GM21619 (cell line): ENCODE data around the gene DNAJA1.

Source experiments
- ATAC-seq: cut with Tn5 transposase; IDR thresholded peaks from one replicate; pipeline ENCODE4 v1.9.1; 2021; ENCODE audit not compliant: unreplicated experiment

Gene DNAJA1

DNA sequence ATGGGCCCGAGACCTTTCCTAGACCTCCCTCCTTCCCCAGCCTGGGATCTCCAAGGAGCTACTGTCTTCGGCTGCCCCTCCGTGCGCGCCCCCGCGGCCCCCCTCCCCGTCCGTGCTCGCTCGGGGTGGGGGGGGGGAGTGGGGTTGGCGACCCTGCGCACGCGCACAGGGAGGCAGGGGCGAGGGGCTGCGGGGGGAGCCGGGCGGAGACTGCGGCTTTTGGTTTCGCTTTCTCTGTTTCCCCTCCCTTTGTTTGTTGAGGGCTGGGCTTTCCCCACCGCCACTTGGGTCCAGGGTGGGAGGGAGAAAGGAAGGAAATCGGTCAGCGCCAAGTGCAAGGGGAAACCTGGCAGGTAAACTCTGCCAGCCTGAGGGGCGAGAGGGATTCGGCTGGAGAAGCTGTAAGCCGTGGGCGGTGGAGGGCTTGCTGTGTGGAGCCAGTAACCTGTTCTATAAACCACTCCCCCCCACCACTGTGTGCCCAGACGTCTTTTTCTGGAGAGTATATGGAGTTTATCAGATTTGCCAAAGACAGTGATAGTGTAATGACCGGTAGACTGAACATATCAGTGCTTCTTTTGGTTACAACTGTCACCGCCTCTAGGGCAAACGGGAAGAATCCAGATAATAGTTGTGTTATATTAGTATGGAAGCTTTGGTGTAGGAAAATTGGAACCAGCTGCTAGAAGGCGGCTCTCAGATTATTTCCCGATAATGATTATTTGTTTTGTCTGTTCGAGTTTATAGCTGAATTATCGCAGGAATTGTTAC is 684 bp downstream of the DNAJA1 start:
- ATAC-seq: peak; percentile 39

- no peak for ATAC-seq
Measured at GRCh38 chr9:33029231-33029786, 4.2 kb downstream of the DNAJA1 start.

- no peak for ATAC-seq
Measured at GRCh38 chr9:33030285-33030684, 5.2 kb downstream of the DNAJA1 start.

DNA sequence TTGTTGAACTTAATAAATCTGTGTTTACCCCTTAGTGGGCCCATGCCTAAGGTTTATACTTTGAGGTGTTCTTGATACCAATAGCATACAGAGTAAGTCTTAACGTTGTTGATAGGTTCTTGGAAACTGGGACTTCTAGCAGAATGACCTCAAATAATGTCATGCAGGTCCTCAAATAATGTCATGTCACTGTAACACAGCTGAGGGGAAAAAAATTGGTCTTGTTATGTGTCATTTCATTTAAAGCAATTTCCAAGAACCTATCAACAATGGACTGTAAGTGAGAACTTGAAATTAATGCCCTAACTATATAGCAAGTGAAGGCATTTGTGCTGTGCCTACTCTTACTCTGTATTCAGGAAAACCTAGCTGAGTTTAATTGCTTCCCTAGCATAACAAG is 7.2 kb downstream of the DNAJA1 start:
- no peak for ATAC-seq

GRCh38 chr9:33032865-33033264 is 7.8 kb downstream of the DNAJA1 start:
- no peak for ATAC-seq

DNA sequence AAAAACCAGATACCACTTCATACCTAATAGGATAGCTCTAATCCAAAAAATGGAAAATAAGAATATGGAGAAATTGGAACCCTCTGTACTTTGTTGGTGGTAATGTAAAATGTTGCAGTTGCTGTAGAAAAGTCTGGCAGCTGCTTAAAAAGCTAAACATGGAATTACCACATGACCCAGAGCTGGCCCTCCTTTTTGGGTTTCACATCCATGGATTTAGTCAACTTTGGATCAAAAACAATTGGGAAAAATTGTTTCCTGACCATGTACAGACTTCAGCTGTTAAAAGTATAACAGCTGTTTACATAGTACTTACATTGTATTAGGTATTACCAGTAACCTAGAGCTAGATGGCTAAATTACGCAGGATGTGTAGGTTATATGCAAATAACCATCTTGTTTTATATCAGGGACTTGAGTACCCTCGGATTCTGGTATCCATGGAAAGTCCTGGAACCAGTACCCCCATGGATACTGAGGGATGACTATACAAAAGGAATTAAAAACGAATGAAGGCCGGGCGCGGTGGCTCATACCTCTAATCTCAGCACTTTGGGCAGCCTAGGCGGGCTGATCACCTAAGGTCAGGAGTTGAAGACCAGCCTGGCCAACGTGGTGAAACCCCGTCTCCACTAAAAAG is 15.8 kb downstream of the DNAJA1 start:
- no peak for ATAC-seq

DNA sequence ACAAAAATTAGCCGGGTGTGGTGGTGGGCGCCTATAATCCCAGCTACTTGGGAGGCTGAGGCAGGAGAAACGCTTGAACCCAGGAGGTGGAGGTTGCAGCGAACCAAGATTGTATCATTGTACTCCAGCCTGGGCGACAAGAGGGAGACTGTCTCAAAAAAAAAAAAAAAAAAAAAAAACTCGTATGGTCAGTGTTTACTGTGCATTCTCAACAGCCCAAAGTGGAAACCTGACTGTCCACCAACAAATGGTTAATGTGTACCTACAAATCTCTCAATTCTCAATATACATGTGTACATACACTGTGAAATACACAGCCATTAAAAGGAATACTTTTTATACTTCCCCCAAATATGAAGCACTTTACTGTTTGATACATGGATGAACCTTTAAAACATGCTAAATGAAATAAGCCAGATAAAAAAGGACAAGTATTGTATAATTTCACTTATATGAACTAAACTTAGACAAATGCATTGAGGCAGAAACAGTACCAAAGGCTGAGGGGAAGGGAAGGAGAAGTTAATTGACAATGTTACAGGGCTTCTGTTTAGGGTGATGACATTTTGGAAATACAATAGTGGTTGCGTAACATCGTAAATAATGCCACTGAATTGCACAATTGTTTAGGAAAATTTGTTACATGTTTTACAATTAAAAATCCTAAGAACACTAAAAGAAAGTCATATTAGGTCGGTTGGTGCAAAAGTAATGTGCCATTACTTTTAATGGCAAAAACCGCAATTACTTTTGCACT is 16.5 kb downstream of the DNAJA1 start:
- ATAC-seq: no peak

- no peak for ATAC-seq
Measured at GRCh38 chr9:33042473-33042872, 17.4 kb downstream of the DNAJA1 start.

- peak; percentile 1 for ATAC-seq
Measured at GRCh38 chr9:33043671-33044070, 18.6 kb downstream of the DNAJA1 start.

DNA sequence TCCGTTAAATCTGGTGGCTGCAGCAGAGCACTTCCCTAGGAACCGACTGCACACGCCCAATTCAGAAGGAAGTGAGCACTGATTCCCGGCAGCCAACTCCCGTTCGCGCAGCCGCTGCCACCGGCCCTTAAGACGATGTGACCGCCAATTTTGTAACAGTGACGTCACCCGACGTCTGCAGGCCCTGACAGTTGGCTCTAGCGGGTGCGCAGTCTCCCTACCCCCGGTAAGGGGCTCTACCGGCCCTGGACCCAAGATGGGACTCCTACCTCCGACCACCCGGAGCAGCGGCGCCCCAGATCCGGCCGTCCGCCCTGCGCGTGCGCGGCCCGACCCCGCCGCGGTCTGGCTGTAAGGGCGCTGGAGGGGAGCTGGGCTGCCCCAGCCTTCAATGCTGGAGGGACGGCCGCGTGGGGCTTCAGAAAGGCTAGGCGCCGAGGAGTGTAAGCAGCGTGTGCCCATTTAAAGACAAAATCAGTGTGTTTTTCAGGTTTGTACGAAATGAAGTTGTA is 19.1 kb downstream of the DNAJA1 start:
- peak; percentile 73 for ATAC-seq

DNA sequence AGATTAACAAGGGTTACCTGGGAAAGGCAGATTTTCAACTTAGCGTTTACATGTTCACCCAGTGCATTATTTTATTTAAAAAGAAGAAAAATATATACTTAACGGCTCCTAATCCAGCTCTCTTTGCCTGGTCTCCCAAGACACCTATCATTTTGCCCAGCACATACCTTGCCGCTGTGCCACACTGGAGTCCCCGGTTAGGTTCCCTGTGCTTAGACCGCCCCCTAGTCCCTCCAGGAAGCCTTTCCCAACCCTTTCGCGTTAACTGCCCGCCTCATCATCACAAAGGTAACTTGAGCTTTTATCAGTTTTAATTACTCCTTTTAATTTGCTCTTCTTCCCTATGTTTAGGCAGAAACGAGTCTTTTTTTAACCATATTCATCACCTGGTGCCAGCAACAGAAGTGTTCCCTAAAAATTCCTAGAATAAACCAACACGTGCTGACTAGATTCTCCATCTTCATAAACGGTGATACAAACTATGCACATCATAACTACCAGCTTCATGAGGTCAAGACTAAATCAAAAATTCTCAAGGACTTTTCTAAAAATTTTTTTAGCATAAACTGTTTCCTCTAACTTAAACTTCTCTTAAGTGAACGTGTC is 19.7 kb downstream of the DNAJA1 start:
- ATAC-seq: no peak

DNA sequence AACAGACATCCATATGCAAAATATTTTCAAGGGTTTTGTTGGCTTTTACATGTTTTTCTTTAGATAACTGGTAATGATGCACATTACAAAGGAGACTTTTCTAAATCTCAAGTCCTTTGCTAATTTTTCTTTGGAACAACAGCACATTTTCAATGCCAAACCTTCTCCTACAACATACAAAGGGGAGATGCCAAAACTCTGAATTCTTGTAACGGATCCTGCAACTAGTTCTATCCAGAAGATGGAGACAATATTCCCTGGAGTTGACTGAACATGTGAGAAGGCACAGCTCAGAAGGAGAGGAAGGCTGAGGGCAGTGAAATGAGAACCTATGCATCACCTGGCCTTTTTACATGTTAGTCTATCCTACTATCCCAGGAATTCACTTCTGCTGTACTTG is 21.0 kb downstream of the DNAJA1 start:
- ATAC-seq: no peak

- ATAC-seq: no peak
Measured at GRCh38 chr9:33048054-33048465, 23.0 kb downstream of the DNAJA1 start.

- peak; percentile 90 for ATAC-seq
Measured at GRCh38 chr9:33049680-33050361, 24.7 kb downstream of the DNAJA1 start.

DNA sequence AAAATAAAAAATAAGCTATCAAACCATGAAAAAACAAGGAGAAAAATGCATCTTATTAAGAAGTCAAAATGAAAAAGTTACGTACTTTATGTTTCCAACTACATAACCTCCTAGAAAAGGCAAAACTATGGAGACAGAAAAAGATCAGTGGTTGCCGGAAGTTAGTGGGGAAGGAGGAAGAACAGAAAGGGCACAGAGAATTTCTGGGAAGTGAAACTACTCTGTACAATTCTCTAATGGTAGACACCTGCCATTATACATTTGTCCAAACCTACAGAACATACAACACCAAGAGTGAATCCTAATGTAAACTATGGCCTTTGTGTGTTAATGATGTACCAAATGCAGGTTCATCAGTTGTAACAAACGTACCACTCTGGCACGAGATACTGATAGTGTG is 26.1 kb downstream of the DNAJA1 start:
- ATAC-seq: no peak

DNA sequence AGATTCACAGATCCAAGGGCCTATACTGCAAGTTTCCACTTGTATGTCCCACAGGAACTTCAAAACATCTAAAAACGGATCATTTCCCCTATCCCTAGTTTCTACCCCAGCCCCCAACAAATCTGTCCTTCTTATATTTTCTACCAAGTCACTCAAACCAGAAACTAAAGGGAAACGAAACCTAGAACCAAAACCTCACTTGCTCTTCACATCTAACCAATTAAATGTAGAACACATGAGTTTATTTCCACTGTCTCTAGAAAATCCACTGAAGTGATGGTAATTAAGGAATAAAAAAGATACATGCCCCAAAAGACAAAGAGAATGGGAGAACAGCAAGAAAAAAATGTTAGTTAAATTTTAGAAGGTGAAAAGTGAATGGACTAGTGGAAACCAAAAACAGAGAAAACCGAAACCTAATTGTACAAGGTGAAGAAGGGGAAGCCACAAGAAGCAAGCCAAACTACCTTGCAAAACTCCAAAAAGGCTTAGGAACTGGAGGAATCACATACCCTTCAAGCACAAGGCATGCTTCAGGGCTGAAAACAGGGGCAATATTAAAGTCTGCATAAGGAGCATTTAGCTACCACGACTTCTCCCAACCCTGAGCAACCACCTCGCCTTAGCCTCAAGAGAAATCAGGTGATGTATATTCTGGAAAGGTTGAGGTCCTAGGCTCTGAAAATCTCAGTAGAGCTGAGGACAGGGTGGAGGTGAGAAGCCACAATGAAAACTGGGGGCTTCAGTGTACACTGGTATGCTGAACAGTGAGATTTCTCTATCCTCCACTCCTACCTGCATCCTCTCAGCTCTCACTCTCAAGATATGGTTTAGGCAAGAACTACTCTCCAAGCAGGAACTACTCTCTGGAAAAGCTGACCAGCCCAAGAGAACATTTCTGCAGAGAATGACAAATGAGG is 40.3 kb downstream of the DNAJA1 start:
- peak; percentile 72 for ATAC-seq

- ATAC-seq: no peak
Measured at GRCh38 chr9:33068991-33069390, 43.9 kb downstream of the DNAJA1 start.

DNA sequence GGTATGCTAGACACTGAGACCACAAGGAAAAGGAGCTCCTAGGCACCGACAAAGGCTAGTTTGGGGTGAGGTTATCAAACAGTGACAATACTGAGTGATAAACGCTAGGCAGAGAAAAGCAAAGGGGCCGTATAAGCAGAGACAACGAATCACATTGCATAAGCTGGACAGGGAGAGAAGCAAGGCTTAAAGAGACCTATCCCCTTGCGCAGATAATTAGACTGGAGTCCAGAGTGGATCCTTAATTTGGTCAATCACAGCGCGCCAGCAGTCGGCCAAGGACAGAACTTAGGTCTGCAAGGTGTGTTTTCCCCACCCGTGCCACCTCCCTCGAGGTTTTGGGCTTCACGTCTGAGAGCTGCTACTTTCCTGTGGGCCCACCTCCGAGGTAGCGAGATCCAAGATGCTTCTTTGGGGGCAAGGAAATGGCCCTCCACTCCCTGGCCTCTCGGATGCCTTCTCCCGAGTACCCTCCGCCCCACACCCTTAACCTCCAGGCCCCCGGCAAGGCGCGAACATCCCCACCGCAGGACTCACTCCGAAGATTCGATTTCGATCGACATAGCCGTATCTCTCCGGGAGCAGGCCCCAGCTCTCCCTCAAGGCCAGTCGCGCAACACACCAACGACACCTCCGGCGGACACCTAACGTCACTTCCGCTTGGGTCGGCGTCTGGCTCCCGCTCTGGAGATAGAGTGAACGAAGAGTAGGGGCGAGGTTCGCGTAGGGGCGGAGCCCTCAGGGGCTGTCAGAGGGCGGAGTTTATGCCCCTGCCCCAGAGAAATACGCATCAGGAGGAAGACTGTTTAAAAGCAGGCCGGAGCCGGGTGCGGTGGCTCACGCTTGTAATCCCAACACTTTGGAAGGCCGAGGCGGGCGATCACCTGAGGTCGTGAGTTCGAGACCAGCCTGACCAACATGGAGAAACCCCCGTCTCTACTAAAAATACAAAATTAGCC is 51.3 kb downstream of the DNAJA1 start, which contains the start of gene SMU1:
Gene SMU1 (minus strand): TSS at position 629 of the 959 bp plus-strand sequence. CDS start 66 bp downstream, at position 563.
- peak; percentile 99 for ATAC-seq
